Panc1 (cell line): ENCODE measurements around the gene SLC17A7. TPM values are rescaled to one million over a fixed set of nuclear protein-coding genes. Genes with fewer than 3 reads are reported as not detected.

Experiments
- ATAC-seq: fragments of 200-7000 bp; cut with Tn5 transposase; 2 replicates; pipeline ENCODE4 v1.9.1; 2020; ENCODE audit warnings: mild to moderate bottlenecking, moderate library complexity
- BruUV-seq: library from RNA; stranded (reverse); fragments of 400-500 nt; replicated peaks from 2 replicates; lab custom pipeline; 2021; lab: Mats Ljungman, UMichigan
- CTCF ChIA-PET: fragments of 300-600 bp; sonication (Branson Sonifier 250); formaldehyde crosslinking; loops from one replicate; lab custom pipeline; 2022; ENCODE audit warnings: antibody characterized with exemption; lab: Charles Lee
- POLR2A ChIA-PET: fragments of 300-600 bp; sonication (Branson Sonifier 250); formaldehyde crosslinking; loops from one replicate; lab custom pipeline; 2022; ENCODE audit warnings: antibody characterized with exemption; lab: Charles Lee
- DNase-seq: peaks from one replicate; pipeline ENCODE4 v3.0.0-alpha.2; 2010; ENCODE audit warnings: low read depth, low spot score
- H3K27ac ChIP-seq: 2 replicates; pipeline ENCODE4 v1.5.1; 2011; ENCODE audit warnings: mild to moderate bottlenecking, low read length, inconsistent platforms
- H3K27me3 ChIP-seq: fragments of 200-500 bp; sonication (Bioruptor generic); 2 replicates; pipeline ENCODE4 v1.6.0; 2014; ENCODE audit warnings: low read length, inconsistent platforms; ENCODE audit not compliant: control insufficient read depth, insufficient read depth
- H3K36me3 ChIP-seq: fragments of 200-500 bp; sonication (Bioruptor generic); 2 replicates; pipeline ENCODE4 v1.5.1; 2014; ENCODE audit warnings: inconsistent platforms, mild to moderate bottlenecking, low read length, moderate library complexity; ENCODE audit not compliant: control insufficient read depth, insufficient read depth
- H3K4me1 ChIP-seq: 2 replicates; pipeline ENCODE4 v1.5.1; 2011; ENCODE audit warnings: inconsistent platforms, mild to moderate bottlenecking, low read length, moderate library complexity; ENCODE audit not compliant: control insufficient read depth, insufficient read depth
- H3K4me3 ChIP-seq, 2 experiments: 2 replicates each; pipeline ENCODE4 v1.5.1; 2011 to 2012; ENCODE audit warnings: low read depth in 2 of 2, low read length in 2 of 2, mild to moderate bottlenecking in 2 of 2, inconsistent platforms in 1 of 2, moderate library complexity in 1 of 2
- H3K9me3 ChIP-seq: fragments of 200-500 bp; sonication (Bioruptor generic); 2 replicates; pipeline ENCODE4 v1.5.1; 2014; ENCODE audit warnings: low read depth, mild to moderate bottlenecking, inconsistent platforms, low read length, moderate library complexity; ENCODE audit not compliant: control insufficient read depth, insufficient read depth
- POLR2AphosphoS5 ChIP-seq: IDR thresholded peaks from 2 replicates; pipeline ENCODE4 v1.6.1; 2012; ENCODE audit warnings: mild to moderate bottlenecking, low read depth, low read length, moderate library complexity
- REST ChIP-seq, 2 experiments: IDR thresholded peaks; 2 replicates each; pipeline ENCODE4 v1.6.1; 2011 to 2012; ENCODE audit warnings: low read depth in 2 of 2, control low read depth in 1 of 2, low read length in 1 of 2, mild to moderate bottlenecking in 1 of 2, moderate library complexity in 1 of 2; ENCODE audit not compliant: insufficient read depth in 1 of 2
- SIN3A ChIP-seq: IDR thresholded peaks from 2 replicates; pipeline ENCODE4 v1.6.1; 2012; ENCODE audit warnings: low read depth, mild to moderate bottlenecking, low read length, moderate library complexity, borderline replicate concordance; ENCODE audit not compliant: insufficient read depth
- TCF7L2 ChIP-seq: IDR thresholded peaks from 2 replicates; pipeline ENCODE4 v1.6.1; 2011; ENCODE audit warnings: mild to moderate bottlenecking, low read depth, low read length, inconsistent platforms
- in situ Hi-C: cut with HindIII; loops from 2 replicates; pipeline ENCODE4 v1.10.0; 2016; ENCODE audit warnings: low sequenced_read_pairs, low pct_unique_long_range_greater_than_20kb
- intact Hi-C: fragments of 100-400 bp; cut with micrococcal nuclease; formaldehyde crosslinking; loops from one replicate; pipeline ENCODE4 v1.10.0; 2022; ENCODE audit not compliant: unreplicated experiment
- total RNA-seq: library from RNA; stranded (reverse); gene quantifications from one replicate; pipeline ENCODE4 v1.2.1, GENCODE V29; 2021; ENCODE audit not compliant: unreplicated experiment
- TF ChIP-seq, protein P1 (sequence below): fragments of 450-650 bp; IDR thresholded peaks from 2 replicates; pipeline ENCODE4 v1.5.1; 2017; ENCODE audit warnings: mild to moderate bottlenecking

The SLC17A7 gene
- total RNA-seq, 1 experiment from 2014 or later = 1.2 TPM

DNA sequence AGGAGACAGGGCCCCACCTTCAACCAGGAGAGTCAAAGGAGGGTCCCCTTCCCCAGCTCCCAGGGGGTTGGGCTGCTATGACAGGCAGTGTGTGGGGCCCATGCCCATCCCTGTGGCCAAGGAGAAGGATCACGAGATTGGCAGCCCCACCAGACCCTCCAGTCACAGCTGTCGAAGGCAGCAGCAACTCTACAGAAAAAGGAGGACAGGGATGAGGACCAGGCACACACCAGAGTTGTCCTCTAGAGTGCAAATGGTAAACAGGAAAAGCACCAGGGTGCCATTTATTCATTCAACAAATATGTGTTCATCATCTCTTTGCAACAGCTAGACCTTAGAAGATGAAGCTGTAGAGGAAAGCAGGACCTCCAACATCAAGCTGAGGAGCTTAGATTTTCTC is 22.2 kb downstream of the SLC17A7 start:
- H3K27me3 ChIP-seq = peaks cover 10% of the 10 kb centered on the region

GRCh38 chr19:49418511-49418910 is 22.8 kb downstream of the SLC17A7 start:
- Histone ChIP-seq H3K27me3 (peaks cover 10% of the 10 kb centered on the region), H3K27ac (no peak overlapping the region), H3K36me3 (no peaks in the 10 kb centered on the region), H3K4me1 (0 out of 2 replicates have a peak, but pooled peaks cover 3% of the 10 kb centered on the region), H3K4me3 (no peak overlapping the region), H3K9me3 (no peaks in the 10 kb centered on the region)
- no TSS peak for BruUV-seq
- in situ Hi-C loops = no loop called here
- POLR2A ChIA-PET = no interaction called here
- intact Hi-C loops = no loop called here
- ATAC-seq (no peak), DNase-seq (no peak)
- CTCF ChIA-PET = no interaction called here
- TF ChIP-seq SIN3A (no peak), REST (IDR thresholded peaks at IDR 0.05; ENCODE audit: insufficient read depth in 1 of 2, low read depth in 2 of 2, low read length in 1 of 2) (no peak), POLR2AphosphoS5 (no peak), TCF7L2 (no peak)

More for the DNA sequence above, 22.2 kb downstream of the SLC17A7 start:
- Histone ChIP-seq H3K4me1 (0 out of 2 replicates have a peak, but pooled peaks cover 3% of the 10 kb centered on the region), H3K9me3 (no peaks in the 10 kb centered on the region), H3K27ac (no peak overlapping the region), H3K36me3 (no peaks in the 10 kb centered on the region), H3K4me3 (no peak overlapping the region)
- in situ Hi-C loops (no loop called here), intact Hi-C loops (no loop called here)
- ChIA-PET POLR2A (no interaction called here), CTCF (interaction anchor here (0.6 kb wide), 1 partner anchor 139 kb away, joined by 3 read pairs; no protein-coding TSS in a partner anchor)
- no TSS peak for BruUV-seq
- DNase-seq = no peak
- no peak for ATAC-seq
- TF ChIP-seq REST (IDR thresholded peaks at IDR 0.05; ENCODE audit: insufficient read depth in 1 of 2, low read depth in 2 of 2, low read length in 1 of 2) (no peak), SIN3A (no peak), POLR2AphosphoS5 (no peak), TCF7L2 (no peak)
- TF ChIP-seq, protein P1, sequence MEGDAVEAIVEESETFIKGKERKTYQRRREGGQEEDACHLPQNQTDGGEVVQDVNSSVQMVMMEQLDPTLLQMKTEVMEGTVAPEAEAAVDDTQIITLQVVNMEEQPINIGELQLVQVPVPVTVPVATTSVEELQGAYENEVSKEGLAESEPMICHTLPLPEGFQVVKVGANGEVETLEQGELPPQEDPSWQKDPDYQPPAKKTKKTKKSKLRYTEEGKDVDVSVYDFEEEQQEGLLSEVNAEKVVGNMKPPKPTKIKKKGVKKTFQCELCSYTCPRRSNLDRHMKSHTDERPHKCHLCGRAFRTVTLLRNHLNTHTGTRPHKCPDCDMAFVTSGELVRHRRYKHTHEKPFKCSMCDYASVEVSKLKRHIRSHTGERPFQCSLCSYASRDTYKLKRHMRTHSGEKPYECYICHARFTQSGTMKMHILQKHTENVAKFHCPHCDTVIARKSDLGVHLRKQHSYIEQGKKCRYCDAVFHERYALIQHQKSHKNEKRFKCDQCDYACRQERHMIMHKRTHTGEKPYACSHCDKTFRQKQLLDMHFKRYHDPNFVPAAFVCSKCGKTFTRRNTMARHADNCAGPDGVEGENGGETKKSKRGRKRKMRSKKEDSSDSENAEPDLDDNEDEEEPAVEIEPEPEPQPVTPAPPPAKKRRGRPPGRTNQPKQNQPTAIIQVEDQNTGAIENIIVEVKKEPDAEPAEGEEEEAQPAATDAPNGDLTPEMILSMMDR = no peak
